Spleen (tissue), 7 donors: ENCODE results near the gene ACTN2.

Source experiments
- CTCF ChIP-seq, 11 experiments: fragments of 200-600 bp in 7 of 11; fragments of 450-650 bp in 4 of 11; sonication (generic) in 4 of 11; IDR thresholded peaks in 8 of 11; conservative IDR thresholded peaks in 3 of 11; 1 replicate in 7 of 11; 2 replicates in 4 of 11; pipeline versions ENCODE4 v1.4.0 to v1.8.0; 2016 to 2021; ENCODE audit warnings: antibody characterized with exemption in 11 of 11, inconsistent platforms in 4 of 11, mild to moderate bottlenecking in 1 of 11
- POLR2A ChIP-seq, 3 donors: fragments of 450-650 bp; IDR thresholded peaks; one replicate each; pipeline ENCODE4 v1.5.1; 2017; ENCODE audit warnings: antibody characterized with exemption in 3 of 3, mild to moderate bottlenecking in 1 of 3
- donor health status: DM: no; HTN: no; CAD: no; lungs with moderate emphysema.
- donor health status: DM: no; HTN: no; CAD: no.
- donor health status: DM: no; HTN: no; CAD: no.

DNA sequence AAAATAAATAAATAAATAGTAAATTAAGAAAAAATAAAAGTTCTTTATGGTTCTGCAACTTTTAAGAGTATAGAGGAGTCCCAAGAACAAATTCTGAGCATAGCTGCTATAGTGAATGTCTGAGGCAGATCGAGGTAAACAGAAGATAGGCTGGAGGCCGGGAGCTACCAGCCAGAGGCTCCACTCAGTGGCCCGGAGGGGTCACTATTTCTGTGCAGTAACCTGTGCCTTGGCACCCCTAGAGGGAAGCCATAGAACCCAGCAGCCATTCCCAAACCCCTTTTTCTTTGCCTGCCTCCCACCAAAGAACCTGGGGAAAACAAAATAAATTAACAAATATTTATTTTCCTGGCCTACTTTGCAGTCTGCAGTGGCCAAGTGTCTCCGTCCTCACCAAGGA is 43.5 kb upstream of the ACTN2 start:
- TF ChIP-seq CTCF (IDR thresholded peaks at IDR 0.05 in 8 of 11, conservative IDR thresholded peaks at IDR 0.05 in 3 of 11) (no peak), POLR2A (IDR thresholded peaks at IDR 0.05) (no peak)
